HepG2 (cell line): Measurements from ENCODE around the gene SNX15. TPM values are rescaled to one million over a fixed set of nuclear protein-coding genes. Genes with fewer than 3 reads are reported as not detected.

Experiments used
- ASH2L ChIP-seq: fragments of 300-600, 200-600 bp; sonication (generic); IDR thresholded peaks from 2 replicates; pipeline ENCODE4 v1.7.0; 2017; ENCODE audit warnings: low read depth, mild to moderate bottlenecking, moderate library complexity, mixed read lengths, low read length; ENCODE audit not compliant: insufficient read length
- BRCA1 ChIP-seq: sonication (generic); formaldehyde crosslinking; IDR thresholded peaks from 2 replicates; pipeline ENCODE4 v1.4.0; 2020; ENCODE audit warnings: missing genetic modification reagents
- FLYWCH1 ChIP-seq: sonication (generic); formaldehyde crosslinking; IDR thresholded peaks from 2 replicates; pipeline ENCODE4 v1.8.1; 2023; ENCODE audit warnings: mild to moderate bottlenecking, missing genetic modification reagents
- GATA4 ChIP-seq: sonication (generic); IDR thresholded peaks from 2 replicates; pipeline ENCODE4 v1.6.1; 2016; ENCODE audit warnings: antibody characterized with exemption, low read depth, borderline replicate concordance
- GPN1 ChIP-seq: sonication (generic); formaldehyde crosslinking; IDR thresholded peaks from 2 replicates; pipeline ENCODE4 v1.5.1; 2020; ENCODE audit warnings: missing genetic modification reagents, borderline replicate concordance
- HMGXB4 ChIP-seq, 2 experiments: sonication (generic) in 1 of 2; formaldehyde crosslinking in 1 of 2; IDR thresholded peaks; 2 replicates each; pipeline versions ENCODE4 v1.4.0 to v1.6.1; 2018 to 2020; ENCODE audit warnings: missing genetic modification reagents in 2 of 2, borderline replicate concordance in 1 of 2, low read depth in 1 of 2, mild to moderate bottlenecking in 1 of 2, missing biosample characterization in 1 of 2
- KMT2B ChIP-seq: IDR thresholded peaks from 2 replicates; pipeline ENCODE4 v1.6.1; 2016; ENCODE audit warnings: missing genetic modification reagents, missing compliant biosample characterization
- MZF1 ChIP-seq: sonication (generic); formaldehyde crosslinking; IDR thresholded peaks from 2 replicates; pipeline ENCODE4 v1.8.1; 2023; ENCODE audit warnings: mild to moderate bottlenecking, missing genetic modification reagents, borderline replicate concordance
- PAX8 ChIP-seq: sonication (generic); formaldehyde crosslinking; IDR thresholded peaks from 2 replicates; pipeline ENCODE4 v1.8.0; 2022; ENCODE audit warnings: mild to moderate bottlenecking, missing genetic modification reagents, borderline replicate concordance
- PHB2 ChIP-seq: fragments of 450-650 bp; IDR thresholded peaks from 2 replicates; pipeline ENCODE4 v1.6.1; 2018; ENCODE audit not compliant: partially characterized antibody
- PREB ChIP-seq: sonication (generic); formaldehyde crosslinking; IDR thresholded peaks from 2 replicates; pipeline ENCODE4 v1.4.0; 2020; ENCODE audit warnings: missing genetic modification reagents
- RARG ChIP-seq: sonication (generic); formaldehyde crosslinking; IDR thresholded peaks from 2 replicates; pipeline ENCODE4 v1.4.0; 2020; ENCODE audit warnings: low read depth, mild to moderate bottlenecking, missing genetic modification reagents
- SIN3A ChIP-seq: IDR thresholded peaks from 2 replicates; pipeline ENCODE4 v1.6.1; 2011; ENCODE audit warnings: low read depth, mild to moderate bottlenecking, control low read depth, low read length, borderline replicate concordance
- SMYD3 ChIP-seq: sonication (generic); formaldehyde crosslinking; IDR thresholded peaks from 2 replicates; pipeline ENCODE4 v1.8.1; 2023; ENCODE audit warnings: mild to moderate bottlenecking, missing genetic modification reagents
- SP1 ChIP-seq, 2 experiments: fragments of 450-650 bp in 1 of 2; sonication (generic) in 1 of 2; formaldehyde crosslinking in 1 of 2; IDR thresholded peaks; 2 replicates each; pipeline versions ENCODE4 v1.4.0 to v1.6.1; 2016 to 2020; ENCODE audit warnings: missing genetic modification reagents in 1 of 2
- YEATS2 ChIP-seq: sonication (generic); formaldehyde crosslinking; IDR thresholded peaks from 2 replicates; pipeline ENCODE4 v1.4.0; 2020; ENCODE audit warnings: missing genetic modification reagents, borderline replicate concordance
- ZMAT5 ChIP-seq: sonication (generic); formaldehyde crosslinking; IDR thresholded peaks from 2 replicates; pipeline ENCODE4 v1.5.0; 2020; ENCODE audit warnings: mild to moderate bottlenecking, low read depth, missing genetic modification reagents, borderline replicate concordance
- ZNF207 ChIP-seq: fragments of 450-650 bp; IDR thresholded peaks from 2 replicates; pipeline ENCODE4 v1.6.1; 2016; ENCODE audit warnings: antibody characterized with exemption, borderline replicate concordance
- ZNF264 ChIP-seq: sonication (generic); formaldehyde crosslinking; IDR thresholded peaks from 2 replicates; pipeline ENCODE4 v1.4.0; 2020; ENCODE audit warnings: missing genetic modification reagents
- polyA plus RNA-seq, 8 experiments: library from polyadenylated mRNA; depleted of rRNA in 3 of 8; stranded (reverse) in 7 of 8; unstranded in 1 of 8; fragments of >200 nt; fragmentation: Illumina TruSeq in 4 of 8; extraction: Trizol in 4 of 8; gene quantifications; 2 replicates each; pipeline versions ENCODE4 v1.2.1 to v1.2.3, GENCODE V29; 2011 to 2016; ENCODE audit warnings: low read depth in 4 of 8, missing spikeins in 1 of 8, mixed read lengths in 1 of 8; ENCODE audit not compliant: insufficient read depth in 1 of 8
- total RNA-seq, 5 experiments: library from RNA; depleted of rRNA; stranded (reverse); fragments of >200 nt; fragmentation: Illumina TruSeq; extraction: Trizol; gene quantifications; 2 replicates each; pipeline ENCODE4 v1.2.3, GENCODE V29; 2016; ENCODE audit warnings: low read depth in 1 of 5
- TF ChIP-seq, protein P1 (sequence below): sonication (generic); formaldehyde crosslinking; conservative IDR thresholded peaks from 2 replicates; pipeline ENCODE4 v1.4.0; 2020; ENCODE audit warnings: missing genetic modification reagents
- TF ChIP-seq, protein P2 (sequence below): sonication (generic); formaldehyde crosslinking; IDR thresholded peaks from 2 replicates; pipeline ENCODE4 v1.4.0; 2020; ENCODE audit warnings: missing genetic modification reagents

The SNX15 gene
- total and polyA plus RNA-seq, 2 of the 13 experiments (the other 11 are each of a cell fraction or from before 2014, with no cell fraction given) = 19.1 to 22.6 TPM

- TF ChIP-seq BRCA1 (CRISPR knock-in tag) = no peak
- no peak for TF ChIP-seq PHB2
- no peak for TF ChIP-seq MZF1
- TF ChIP-seq, protein P1, sequence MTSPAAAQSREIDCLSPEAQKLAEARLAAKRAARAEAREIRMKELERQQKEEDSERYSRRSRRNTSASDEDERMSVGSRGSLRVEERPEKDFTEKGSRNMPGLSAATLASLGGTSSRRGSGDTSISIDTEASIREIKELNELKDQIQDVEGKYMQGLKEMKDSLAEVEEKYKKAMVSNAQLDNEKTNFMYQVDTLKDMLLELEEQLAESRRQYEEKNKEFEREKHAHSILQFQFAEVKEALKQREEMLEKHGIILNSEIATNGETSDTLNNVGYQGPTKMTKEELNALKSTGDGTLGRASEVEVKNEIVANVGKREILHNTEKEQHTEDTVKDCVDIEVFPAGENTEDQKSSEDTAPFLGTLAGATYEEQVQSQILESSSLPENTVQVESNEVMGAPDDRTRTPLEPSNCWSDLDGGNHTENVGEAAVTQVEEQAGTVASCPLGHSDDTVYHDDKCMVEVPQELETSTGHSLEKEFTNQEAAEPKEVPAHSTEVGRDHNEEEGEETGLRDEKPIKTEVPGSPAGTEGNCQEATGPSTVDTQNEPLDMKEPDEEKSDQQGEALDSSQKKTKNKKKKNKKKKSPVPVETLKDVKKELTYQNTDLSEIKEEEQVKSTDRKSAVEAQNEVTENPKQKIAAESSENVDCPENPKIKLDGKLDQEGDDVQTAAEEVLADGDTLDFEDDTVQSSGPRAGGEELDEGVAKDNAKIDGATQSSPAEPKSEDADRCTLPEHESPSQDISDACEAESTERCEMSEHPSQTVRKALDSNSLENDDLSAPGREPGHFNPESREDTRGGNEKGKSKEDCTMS (CRISPR knock-in tag) = no peak
- TF ChIP-seq, protein P2, sequence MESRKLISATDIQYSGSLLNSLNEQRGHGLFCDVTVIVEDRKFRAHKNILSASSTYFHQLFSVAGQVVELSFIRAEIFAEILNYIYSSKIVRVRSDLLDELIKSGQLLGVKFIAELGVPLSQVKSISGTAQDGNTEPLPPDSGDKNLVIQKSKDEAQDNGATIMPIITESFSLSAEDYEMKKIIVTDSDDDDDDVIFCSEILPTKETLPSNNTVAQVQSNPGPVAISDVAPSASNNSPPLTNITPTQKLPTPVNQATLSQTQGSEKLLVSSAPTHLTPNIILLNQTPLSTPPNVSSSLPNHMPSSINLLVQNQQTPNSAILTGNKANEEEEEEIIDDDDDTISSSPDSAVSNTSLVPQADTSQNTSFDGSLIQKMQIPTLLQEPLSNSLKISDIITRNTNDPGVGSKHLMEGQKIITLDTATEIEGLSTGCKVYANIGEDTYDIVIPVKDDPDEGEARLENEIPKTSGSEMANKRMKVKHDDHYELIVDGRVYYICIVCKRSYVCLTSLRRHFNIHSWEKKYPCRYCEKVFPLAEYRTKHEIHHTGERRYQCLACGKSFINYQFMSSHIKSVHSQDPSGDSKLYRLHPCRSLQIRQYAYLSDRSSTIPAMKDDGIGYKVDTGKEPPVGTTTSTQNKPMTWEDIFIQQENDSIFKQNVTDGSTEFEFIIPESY (CRISPR knock-in tag) = no peak
- no peak for TF ChIP-seq ZMAT5
- TF ChIP-seq HMGXB4 (CRISPR knock-in tag; IDR thresholded peaks at IDR 0.05; ENCODE audit: borderline replicate concordance in 1 of 2, low read depth in 1 of 2) = no peak
- TF ChIP-seq SMYD3 = no peak
- 0 out of 2 replicates have a peak, but pooled peaks have one; percentile 25 for TF ChIP-seq SIN3A
- no peak for TF ChIP-seq ZNF264 (CRISPR knock-in tag)
- TF ChIP-seq YEATS2 (CRISPR knock-in tag) = no peak
- no peak for TF ChIP-seq GATA4
- TF ChIP-seq GPN1 (CRISPR knock-in tag) = no peak
- TF ChIP-seq KMT2B (CRISPR knock-in tag) = no peak; the same call in 1 of the 2 replicates
- no peak for TF ChIP-seq RARG (CRISPR knock-in tag)
- no peak for TF ChIP-seq SP1 (IDR thresholded peaks at IDR 0.05)
- no peak for TF ChIP-seq SP1 (CRISPR knock-in tag; IDR thresholded peaks at IDR 0.05)
- TF ChIP-seq ZNF207 = no peak
- TF ChIP-seq PAX8 (CRISPR knock-in tag) = 0 out of 2 replicates have a peak, but pooled peaks have one; percentile 44
- TF ChIP-seq FLYWCH1 (CRISPR knock-in tag) = no peak
- no peak for TF ChIP-seq PREB
- no peak for TF ChIP-seq ASH2L
Measured at GRCh38 chr11:65013130-65013887, 13.9 kb upstream of the SNX15 start (continued).
